ENCODE data around the gene RC3H2. TPM values are rescaled to one million over a fixed set of nuclear protein-coding genes. Genes with fewer than 3 reads are reported as not detected.

Gene RC3H2
- total and polyA plus RNA-seq, 2 donors (not counting 3 experiments of a cell fraction or from before 2014, with no cell fraction given): 25.3 to 63.0 TPM

GRCh38 chr9:122863407-122863806, 41.8 kb downstream of the RC3H2 start:
- Histone ChIP-seq H3K27me3 (ENCODE audit: control insufficient read depth in 2 of 2, insufficient read depth in 2 of 2, low read length in 2 of 2) (no peaks in the 10 kb centered on the region), H3K36me3 (ENCODE audit: control insufficient read depth in 2 of 2, extremely low read depth in 1 of 2, insufficient read depth in 2 of 2, low read length in 2 of 2) (peaks cover 8 to 11% of the 10 kb centered on the region in 2 experiments), H3K9ac (replicated peaks; ENCODE audit: extremely low read depth, insufficient read depth, low read length) (no peak overlapping the region), H3K79me2 (ENCODE audit: control insufficient read depth, insufficient read depth, low read length) (no peaks in the 10 kb centered on the region), H3K4me3 (replicated peaks in 1 of 3; ENCODE audit: insufficient read depth in 1 of 3, low read depth in 1 of 3, low read length in 3 of 3) (no peak overlapping the region), H3K4me1 (ENCODE audit: control insufficient read depth, extremely low read depth, insufficient read depth, low read length) (peaks cover 9% of the 10 kb centered on the region), H4K20me1 (replicated peaks; ENCODE audit: control insufficient read depth, extremely low read depth, insufficient read depth, low read length) (no peaks in the 10 kb centered on the region), H3K4me2 (ENCODE audit: insufficient read depth, low read length) (no peak overlapping the region), H3K27ac (ENCODE audit: insufficient read depth, low read depth, low read length) (no peak overlapping the region), H3K9me3 (replicated peaks; ENCODE audit: control insufficient read depth, insufficient read depth, low read length) (no peaks in the 10 kb centered on the region), H3K9me1 (replicated peaks; ENCODE audit: control insufficient read depth, extremely low read depth, insufficient read depth, low read length) (no peaks in the 10 kb centered on the region), H2AFZ (ENCODE audit: low read depth, low read length) (no peak overlapping the region)
- CTCF ChIA-PET: no interaction called here
- FAIRE-seq (no peak), DNase-seq (ENCODE audit: low read depth, low spot score) (no peak)
- dilution Hi-C loops (cut with MboI; ENCODE audit: extremely low pct_ligation_motif_present, low sequenced_read_pairs): no loop called here
- no TSS peak for BruUV-seq (replicated peaks)
- POLR2A ChIA-PET: no interaction called here
- intact Hi-C loops (cut with micrococcal nuclease): no loop called here
- TF ChIP-seq EZH2 (IDR thresholded peaks at IDR 0.05; ENCODE audit: borderline replicate concordance, low read depth, low read length, severe bottlenecking): no peak
- TF ChIP-seq JUN (IDR thresholded peaks at IDR 0.05; ENCODE audit: borderline replicate concordance, insufficient read depth, insufficient read length, low read depth): no peak
- TF ChIP-seq FOS (IDR thresholded peaks at IDR 0.05; ENCODE audit: borderline replicate concordance, insufficient read depth, low read length): no peak
- TF ChIP-seq, protein P1, sequence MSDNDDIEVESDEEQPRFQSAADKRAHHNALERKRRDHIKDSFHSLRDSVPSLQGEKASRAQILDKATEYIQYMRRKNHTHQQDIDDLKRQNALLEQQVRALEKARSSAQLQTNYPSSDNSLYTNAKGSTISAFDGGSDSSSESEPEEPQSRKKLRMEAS (IDR thresholded peaks at IDR 0.05; ENCODE audit: insufficient read depth, insufficient read length): no peak
- no peak for TF ChIP-seq POLR2A (IDR thresholded peaks at IDR 0.05; ENCODE audit: low read depth, low read length)
- no peak for TF ChIP-seq MYC (IDR thresholded peaks at IDR 0.05; ENCODE audit: low read depth, low read length)
- TF ChIP-seq POLR2AphosphoS5 (IDR thresholded peaks at IDR 0.05; ENCODE audit: insufficient read depth, low read depth, low read length): no peak
- no peak for TF ChIP-seq CTCF (IDR thresholded peaks at IDR 0.05; ENCODE audit: extremely low read depth in 1 of 2, insufficient read depth in 1 of 2, low read depth in 1 of 2, low read length in 2 of 2)

Data from endothelial cell of umbilical vein (primary cell).